Left renal cortex interstitium (tissue), 4 donors: Measurements from ENCODE around the gene TBC1D5. TPM values are rescaled to one million over a fixed set of nuclear protein-coding genes. Genes with fewer than 3 reads are reported as not detected.
"Not testable (repeated sequence)": the region's sequence is repeated elsewhere in the genome, so short reads cannot be mapped to it uniquely, and the experiment has no call there.

Experiments used
- DNase-seq, 4 donors: peaks; one replicate each; pipeline ENCODE4 v3.0.0-alpha.2; 2013; ENCODE audit warnings: low read depth in 4 of 4, low spot score in 2 of 4, missing footprints in 1 of 4
- polyA plus RNA-seq, 4 donors: library from polyadenylated mRNA; unstranded; fragments of 120-200 nt; gene quantifications; one replicate each; pipeline ENCODE4 v1.2.1, GENCODE V29; 2013; ENCODE audit not compliant: insufficient read length in 4 of 4

The TBC1D5 gene
- polyA plus RNA-seq, 4 donors, result 49.0 to 54.0 (median 50.9) TPM

DNA sequence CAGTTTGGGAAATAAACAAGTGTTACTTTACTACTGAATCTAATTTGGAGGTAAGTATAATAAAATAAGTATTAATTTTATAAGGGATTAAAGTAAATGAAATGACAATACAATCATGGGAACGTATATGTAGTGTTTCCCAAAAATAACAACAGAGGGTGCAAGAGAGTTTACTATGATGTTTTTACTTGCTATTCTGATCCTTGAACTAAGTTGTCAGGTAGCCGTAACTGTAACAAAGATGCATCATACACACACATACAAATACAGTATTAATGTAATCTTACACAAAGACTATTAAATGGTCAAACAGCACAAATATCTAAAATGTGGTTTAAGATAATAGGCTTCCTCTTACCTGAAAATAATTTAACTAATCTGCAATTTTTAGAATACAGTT lies 311.4 kb downstream of the TBC1D5 start:
- no peak for DNase-seq

DNA sequence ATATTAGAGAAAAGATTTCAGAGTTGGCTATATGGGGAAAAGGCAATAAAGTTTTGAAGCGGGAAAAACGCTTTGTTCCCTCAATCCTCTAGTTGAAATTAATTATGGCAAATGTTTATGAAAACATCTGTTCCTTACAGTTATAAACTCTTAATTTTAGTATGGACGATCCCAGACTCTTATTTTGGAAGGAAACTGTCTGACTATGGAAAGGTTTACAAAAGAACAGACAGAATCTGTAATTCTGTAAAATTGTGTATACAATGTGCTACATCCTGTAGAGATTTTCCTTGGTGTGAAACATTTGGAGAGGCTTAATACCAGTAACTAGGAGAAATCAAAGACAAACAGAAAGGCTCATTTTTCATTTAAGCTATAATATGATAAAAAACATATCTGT lies 311.8 kb downstream of the TBC1D5 start:
- DNase-seq, result no peak

DNA sequence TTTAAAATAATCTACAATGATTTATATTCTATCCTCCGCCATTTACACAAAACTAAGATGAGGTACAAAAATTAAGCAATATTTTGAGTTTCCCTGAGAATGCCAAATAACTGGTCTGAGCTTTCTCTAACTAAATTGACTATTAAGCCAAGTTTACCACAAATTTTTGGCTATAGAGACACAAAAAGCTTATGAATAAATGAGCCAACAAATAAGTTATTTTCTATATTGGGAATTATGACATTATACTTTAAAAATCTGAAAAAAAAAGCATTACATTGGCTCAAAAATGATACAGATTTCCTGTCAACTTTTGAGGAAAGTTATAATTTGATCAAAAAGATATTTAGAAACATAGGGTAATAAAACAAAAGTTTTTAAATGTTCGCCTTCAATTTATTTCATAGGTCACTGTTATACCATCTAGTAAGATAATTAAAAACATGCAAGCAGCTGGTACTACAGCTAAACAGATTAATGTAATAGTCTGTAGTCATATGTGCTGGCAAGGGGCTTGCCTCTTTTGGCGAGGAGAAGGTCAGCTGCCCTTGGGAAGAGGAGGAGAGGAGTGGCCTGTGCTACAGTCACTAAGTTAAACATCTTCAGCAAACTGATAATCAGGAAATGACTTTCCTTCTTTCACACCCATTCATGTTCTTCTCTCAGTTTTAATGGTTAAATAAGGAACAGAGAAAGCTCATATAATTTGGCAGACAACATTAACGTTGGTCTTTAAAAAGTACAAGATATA lies 318.5 kb downstream of the TBC1D5 start:
- DNase-seq, result no peak

DNA sequence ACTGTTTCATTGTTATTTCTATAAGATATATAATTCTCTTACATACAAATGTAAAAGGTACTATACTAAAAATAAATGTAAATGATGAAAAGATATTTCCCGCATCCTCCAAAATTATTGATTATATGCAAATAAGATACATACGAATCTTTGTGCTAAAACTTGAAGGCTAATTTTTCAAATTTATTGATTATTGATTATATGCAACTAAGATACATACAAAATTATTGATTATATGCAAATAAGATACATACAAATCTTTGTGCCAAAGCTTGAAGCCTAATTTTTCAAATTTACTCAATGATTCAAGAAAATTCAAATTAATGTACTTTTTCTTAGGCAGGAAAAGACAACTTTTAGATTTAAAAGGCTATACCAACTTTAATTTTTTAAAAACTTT lies 319.8 kb downstream of the TBC1D5 start:
- no peak for DNase-seq

DNA sequence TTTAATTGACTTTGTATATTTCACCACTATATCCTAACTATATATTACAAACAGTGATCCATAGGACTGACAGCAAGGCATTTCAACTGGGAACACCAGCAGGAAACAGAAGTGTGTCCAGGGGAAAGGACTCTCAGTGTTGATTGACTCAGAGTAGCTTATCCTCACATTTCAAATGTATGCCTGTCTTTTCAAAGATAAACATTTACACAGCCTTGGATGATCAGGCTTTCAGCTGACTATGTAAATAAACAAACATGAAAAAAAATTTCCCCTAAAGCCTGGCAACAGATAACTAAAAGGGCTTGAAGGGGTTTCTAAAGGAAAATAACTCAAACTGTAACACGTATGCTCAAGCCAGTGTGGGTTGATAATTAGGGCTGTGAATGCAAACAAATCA lies 321.8 kb downstream of the TBC1D5 start:
- DNase-seq, result no peak

DNA sequence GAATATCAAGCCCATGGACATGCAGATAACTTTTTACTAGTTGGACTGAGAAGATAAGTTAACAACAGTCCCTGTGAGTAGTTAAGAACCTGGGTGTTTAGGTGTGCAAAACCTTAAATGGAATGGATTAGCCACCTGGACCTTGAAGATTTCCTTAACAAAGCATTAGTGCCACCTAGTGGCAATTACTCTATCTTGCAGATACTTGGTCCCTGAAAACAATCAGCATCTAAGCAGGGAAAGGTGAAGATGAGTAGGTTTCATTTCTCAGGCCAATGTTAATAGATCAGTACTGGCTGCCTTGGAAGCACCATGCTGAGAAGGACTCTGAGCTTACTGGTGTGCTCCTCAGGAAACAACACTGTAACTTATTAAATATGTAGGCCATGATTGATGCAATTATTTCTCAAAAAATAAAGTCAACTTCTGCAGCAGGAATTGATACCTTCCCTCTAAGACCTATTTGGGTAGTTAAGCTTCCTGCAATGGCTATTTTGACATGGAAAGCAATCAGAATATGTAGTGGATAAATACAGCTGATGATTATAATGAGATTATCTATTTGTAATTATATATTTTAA lies 329.4 kb downstream of the TBC1D5 start:
- no peak for DNase-seq

DNA sequence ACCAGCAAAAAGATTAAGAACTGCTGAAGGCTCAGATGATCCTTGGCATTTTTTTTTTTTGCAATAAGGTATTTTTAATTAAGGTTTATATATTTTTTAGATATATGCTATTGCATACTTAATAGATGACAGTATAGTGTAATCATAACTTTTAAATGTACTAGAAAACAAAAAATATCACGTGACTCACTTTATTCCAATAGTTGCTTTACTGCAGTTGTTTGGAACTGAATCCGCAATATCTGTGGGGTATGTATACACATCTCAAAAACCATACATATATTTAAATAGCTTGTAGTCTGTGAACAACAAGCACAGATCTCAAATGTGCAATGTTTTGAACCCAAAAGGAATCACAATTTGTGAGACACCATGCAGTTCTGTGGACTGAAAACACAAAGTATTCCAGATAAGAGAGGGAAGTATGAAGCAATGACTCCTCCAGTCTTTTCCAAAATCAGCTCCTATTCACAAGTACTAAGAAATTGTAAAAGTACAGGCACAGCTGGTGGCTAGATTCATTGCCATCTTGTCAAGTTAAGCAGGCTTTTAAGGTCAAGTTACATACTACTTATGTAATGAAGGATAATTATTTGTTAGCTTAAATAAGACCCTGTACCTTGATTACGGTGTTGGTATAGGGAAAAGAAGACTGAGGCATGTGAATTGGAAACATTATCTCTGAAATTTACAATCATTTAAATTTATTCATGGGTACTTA lies 331.1 kb downstream of the TBC1D5 start:
- no peak for DNase-seq

DNA sequence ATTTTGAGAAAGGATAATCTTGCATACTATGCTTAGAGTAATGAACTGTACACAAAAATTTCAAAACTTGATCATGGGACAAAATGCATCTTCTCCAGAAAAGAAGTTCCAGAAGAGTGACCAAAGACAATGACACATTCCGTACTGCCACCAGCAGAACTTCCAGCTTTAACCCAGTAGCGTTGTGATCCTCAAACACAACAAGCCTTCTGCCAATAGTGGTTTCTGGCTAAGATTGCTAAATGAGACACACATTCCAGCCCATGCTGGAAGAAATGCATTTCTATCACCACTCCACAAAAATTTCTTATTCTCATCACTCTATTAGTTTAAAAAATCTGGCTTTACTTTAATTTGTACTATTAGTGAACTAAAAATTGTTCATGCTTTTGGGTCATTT lies 334.9 kb downstream of the TBC1D5 start:
- no peak for DNase-seq

DNA sequence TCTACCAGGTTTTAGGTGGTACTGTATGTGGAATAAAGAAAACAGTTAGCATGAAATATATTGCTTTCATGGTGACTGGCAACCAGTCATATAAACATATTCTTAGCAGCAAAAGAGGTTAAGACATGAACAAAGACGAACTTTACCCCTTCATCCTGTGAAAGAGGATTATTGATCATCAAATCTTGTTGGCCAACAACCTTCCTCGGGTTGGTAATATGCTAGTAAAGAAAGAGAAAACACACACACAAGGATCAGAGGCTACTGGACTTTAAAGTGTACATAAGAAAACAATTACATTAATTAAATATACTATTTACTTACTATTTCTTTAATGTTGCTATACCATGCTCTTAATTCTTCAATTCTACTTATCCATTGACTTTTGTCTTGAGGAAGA lies 337.9 kb downstream of the TBC1D5 start:
- no peak for DNase-seq

DNA sequence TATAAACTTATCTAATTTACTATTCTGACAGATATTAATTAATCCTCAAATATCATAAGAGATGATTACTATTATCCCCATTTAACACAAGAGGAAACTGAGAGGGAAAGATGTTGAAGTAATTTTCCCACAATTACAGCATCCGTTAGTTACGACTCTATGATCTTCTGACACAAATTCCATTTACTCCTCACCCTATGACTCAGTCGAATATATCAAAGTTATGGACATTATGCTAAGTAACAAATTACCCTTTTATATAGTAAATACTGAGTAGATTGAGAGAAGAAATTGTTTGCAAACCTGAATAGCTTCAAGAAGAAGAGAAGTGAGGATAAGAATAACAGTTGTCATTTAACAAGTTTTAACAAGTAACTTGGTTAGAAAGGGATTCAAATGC lies 340.0 kb downstream of the TBC1D5 start:
- no peak for DNase-seq

DNA sequence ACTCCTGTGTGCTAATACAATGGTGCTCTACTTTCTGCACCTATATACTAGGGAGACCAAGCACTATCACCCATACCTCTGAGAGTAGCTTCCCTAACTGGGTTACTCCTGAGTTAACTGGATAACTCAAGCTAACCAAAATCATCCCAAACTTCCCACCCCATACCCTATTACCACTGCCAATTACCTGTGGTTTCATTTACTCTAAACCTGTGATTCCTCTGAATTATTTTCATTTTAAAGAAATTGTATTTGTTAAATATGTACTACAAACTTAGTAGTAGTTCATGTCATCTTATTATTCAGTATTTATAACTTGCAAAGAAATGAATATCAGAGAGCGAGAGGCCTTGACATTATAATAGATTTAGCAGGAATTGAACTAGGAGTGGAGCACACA lies 340.5 kb downstream of the TBC1D5 start:
- DNase-seq, result no peak

DNA sequence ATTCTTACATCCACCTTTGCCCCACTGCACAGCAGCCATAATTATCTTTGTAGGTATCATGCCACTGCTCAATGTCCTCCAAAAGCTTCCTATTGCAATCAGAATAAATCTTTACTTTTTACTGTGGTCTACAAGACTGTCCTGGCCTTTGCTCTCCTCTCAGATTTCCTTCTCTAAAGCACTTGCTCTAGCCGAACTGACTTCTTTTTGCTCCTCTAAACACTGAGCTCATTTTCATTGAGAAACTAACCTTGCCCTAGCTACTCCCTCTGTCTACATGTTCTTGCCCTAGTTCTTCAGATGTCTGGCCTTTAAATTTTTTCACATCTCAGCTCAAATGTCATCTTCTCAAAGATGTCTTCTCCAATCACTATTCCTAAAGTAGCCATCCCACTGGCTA lies 342.8 kb downstream of the TBC1D5 start:
- no peak for DNase-seq

DNA sequence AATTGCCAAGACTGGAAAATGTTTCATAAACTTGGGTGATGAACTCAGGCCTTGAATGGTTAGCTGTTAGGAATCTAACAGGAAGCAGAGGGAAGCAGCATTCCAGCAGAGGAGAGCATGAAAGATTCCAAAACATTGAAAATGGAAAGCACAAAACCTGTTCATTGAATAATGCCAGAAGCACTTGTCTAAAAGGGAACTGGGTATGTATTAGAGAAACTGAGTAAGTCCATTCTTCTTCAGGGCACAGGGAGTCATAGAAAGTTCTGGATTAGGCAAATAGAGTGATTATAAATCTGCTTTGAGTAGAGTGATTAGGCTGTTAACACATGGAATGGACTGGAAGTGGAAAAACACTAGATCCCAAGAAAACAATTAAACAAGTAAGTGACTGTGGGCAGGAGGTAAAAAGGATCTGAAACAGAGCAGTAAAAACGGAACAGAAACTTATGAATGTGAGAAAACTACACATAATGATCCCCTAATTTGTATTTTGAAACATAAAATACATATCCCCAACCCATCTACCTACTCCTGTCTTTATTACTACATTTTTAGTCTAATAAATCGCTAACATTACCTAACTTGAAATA lies 343.4 kb downstream of the TBC1D5 start:
- DNase-seq, result no peak

DNA sequence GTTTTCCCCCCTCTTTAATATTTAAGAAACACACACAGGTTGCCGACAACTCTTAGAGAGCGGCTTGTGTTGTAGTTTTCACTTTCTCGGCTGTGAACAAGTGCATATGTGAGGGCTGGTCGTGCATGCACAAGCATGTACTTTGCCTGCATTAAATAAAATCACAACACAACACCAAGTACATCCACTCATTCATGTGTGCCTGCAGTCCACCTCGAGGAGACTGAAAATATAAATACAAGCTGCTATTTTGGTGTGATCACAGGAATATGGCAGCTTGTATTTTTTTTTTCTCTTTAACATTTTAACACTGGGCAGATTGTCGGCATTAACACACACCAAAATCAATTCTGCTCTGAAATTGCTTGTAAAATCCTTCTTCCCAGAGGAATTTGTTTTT lies 346.4 kb downstream of the TBC1D5 start:
- DNase-seq, result no peak

DNA sequence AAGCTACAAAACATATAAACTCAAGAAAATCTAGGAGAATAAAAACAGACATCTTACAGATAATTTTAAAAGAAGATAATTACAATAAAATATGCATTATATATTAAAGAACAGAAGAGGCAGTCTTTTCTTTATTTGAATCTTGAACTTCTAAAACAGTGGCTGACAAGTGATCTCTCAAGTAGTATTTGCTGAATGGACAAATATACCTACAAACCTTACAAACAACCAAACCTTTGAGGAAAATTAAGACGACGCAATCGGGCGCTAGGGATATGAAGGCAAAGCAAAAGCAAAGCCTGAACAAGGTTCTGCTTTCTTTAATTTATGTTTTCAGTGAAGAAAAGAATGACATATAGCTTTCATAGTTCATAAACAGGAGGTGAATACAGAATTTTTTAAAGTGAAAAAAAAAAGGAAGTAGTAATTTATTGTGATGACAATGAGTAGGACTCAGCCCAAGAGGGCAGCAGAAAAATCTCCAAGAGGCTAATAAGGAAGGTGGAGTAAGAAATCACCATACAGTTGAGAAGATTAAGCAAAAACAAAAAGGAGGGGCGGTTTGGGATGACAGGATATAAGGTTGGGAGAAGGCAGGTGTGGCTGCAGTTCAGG lies 347.8 kb downstream of the TBC1D5 start:
- DNase-seq, result no peak

DNA sequence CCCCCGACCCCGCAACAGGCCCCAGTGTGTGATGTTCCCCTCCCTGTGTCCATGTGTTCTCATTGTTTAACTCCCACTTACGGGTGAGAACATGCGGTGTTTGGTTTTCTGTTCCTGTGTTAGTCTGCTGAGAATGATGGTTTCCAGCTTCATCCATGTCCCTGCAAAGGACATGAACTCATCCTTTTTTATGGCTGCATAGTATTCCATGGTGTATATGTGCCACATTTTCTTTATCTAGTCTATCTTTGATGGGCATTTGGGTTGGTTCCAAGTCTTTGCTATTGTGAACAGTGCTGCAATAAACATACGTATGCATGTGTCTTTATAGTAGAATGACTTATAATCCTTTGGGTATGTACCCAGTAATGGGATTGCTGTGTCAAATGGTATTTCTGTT lies 349.9 kb downstream of the TBC1D5 start:
- DNase-seq, result not testable (repeated sequence)

DNA sequence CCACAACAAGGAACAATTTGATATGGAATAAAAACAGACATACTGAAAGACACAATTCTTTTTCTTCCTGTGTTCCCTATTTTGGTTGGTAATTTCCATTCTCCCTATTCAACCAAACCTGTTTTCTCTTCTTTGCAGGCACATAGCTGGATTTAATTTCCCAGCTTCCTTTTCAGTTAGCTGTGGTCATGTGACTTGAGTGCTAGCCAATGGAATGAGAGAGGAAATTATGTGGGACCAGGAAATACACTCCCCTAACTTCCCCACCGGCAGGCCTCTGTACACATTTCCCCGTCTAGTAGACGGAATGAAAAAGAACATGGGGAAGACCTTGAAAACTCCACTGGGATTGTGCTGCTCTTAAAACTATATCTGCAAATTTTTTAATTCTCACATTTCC lies 351.6 kb downstream of the TBC1D5 start:
- DNase-seq, result no peak

DNA sequence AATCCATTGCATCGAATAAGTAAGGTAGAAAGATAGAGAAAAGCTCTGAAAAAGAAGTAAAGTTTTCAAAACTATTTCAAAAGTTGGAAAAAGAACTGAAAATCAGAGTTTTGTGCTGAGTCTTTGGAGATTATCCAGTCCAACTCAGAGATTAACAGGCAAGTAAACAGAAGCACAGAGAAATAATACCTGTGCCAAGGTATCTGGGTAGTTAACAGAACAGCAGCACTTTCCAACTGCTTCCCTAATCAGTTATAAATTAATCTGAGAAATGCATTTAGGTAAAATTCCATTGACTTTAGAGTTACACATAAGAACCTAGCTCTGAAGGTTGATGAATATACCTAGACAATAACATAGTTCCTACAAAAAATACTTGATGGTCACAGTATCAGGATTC lies 355.3 kb downstream of the TBC1D5 start:
- no peak for DNase-seq

DNA sequence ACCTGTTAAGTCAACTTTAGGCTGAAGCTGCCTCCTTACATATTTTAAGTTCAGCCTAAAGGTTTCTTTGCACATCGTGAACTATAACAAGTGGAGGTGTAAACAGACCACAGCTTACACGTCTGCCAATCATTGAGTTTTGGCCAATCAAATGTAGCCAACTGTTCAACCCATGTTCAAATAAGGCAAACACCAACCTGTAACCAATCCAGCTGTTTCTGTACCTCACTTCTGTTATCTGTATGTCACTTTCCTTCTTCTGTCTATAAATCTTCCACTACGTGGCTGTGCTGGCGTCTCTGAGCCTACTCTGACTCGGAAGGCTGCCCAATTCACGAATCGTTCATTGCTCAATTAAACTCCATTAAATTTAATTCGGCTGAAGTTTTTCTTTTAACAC lies 356.0 kb downstream of the TBC1D5 start:
- no peak for DNase-seq

DNA sequence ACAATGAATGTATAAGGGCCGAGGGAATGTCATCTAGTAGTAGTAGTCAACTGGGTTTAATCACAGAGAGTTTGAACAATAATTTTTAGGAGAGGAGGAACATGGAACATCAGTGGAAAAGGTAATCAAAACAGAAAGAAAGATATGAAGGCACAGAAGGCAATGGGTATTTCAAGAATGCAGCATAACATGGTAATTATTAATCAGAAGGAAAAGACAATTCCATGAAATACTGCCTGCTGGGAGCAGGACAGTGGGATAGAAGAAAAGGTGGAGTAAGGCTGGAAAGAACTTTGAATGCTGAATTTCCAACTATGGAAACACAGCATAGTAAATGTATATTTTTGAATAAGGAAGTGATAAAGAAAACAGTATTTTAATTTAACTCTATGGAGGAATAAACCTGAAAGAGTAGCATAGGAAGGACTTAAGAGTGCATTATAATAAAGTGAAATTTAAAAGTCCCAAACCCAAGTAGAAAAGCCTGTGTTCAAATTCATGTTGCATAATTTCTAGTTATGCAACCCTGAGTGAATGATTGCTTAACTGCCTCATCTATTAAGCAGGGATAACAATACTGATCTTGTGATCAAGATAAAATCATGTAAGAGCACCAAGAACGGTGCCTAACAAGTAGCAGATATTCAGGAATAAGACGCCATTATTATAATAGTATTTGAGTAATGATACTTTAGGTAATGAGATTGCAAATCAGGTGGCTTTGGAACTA lies 357.7 kb downstream of the TBC1D5 start:
- DNase-seq, result no peak

DNA sequence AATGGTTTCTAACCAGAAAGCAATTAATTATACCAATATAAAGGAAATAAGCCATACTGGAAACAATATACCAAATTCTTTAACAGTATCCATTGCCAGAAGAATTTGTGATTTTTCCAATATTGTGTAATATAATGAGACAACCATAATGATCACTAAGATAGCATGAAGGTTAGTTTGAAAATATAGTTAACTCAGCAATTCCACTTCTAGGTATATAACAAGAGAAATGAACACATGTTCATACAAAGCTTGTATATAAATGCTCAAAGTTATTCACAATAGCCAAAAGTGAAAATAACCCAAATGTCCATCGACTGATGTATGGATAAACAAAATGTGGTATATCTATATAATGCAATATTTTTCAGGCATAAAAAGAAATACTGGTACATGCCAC lies 369.1 kb downstream of the TBC1D5 start:
- DNase-seq, result no peak
